Neural crest cell (in vitro differentiated cells): Measurements from ENCODE around the gene KIF17. TPM values are rescaled to one million over a fixed set of nuclear protein-coding genes. Genes with fewer than 3 reads are reported as not detected.
A peak's percentile ranks its signal among the peaks of the same experiment; 100 is the strongest.

Source experiments
- DNase-seq: peaks from one replicate; pipeline ENCODE4 v3.0.0; 2021; ENCODE audit warnings: low read depth, mixed read lengths, low spot score
- H3K27ac Mint-ChIP-seq: one replicate; pipeline ENCODE4 v1.8.0; 2021; ENCODE audit warnings: mild to moderate bottlenecking, mixed read lengths; ENCODE audit not compliant: unreplicated experiment
- H3K27me3 Mint-ChIP-seq: 2 replicates; pipeline ENCODE4 v1.8.0; 2021; ENCODE audit warnings: low read depth, mild to moderate bottlenecking, mixed read lengths
- H3K36me3 Mint-ChIP-seq: 2 replicates; pipeline ENCODE4 v1.8.0; 2021; ENCODE audit warnings: low read depth, mild to moderate bottlenecking, mixed read lengths
- H3K4me1 Mint-ChIP-seq: 2 replicates; pipeline ENCODE4 v1.8.0; 2021; ENCODE audit warnings: mixed read lengths
- H3K4me3 Mint-ChIP-seq: one replicate; pipeline ENCODE4 v1.8.0; 2021; ENCODE audit warnings: mild to moderate bottlenecking, mixed read lengths
- H3K9me3 Mint-ChIP-seq: 2 replicates; pipeline ENCODE4 v1.8.0; 2021; ENCODE audit warnings: mixed read lengths
- CTCF ChIP-seq: fragments of 200-600 bp; sonication (generic); conservative IDR thresholded peaks from 2 replicates; pipeline ENCODE4 v1.5.0; 2021; ENCODE audit warnings: antibody characterized with exemption, mild to moderate bottlenecking
- total RNA-seq: library from RNA; stranded (reverse); gene quantifications from 2 replicates; pipeline ENCODE4 v1.2.1, GENCODE V29; 2021

KIF17 gene
- total RNA-seq, 1 donor from 2014 or later, result 1.6 TPM

- H3K4me1 Mint-ChIP-seq, result peaks cover 11% of the 10 kb centered on the region
- no peak for TF ChIP-seq CTCF
- no peaks in the 10 kb centered on the region for H3K9me3 Mint-ChIP-seq
- DNase-seq, result no peak
- H3K27ac Mint-ChIP-seq, result peak overlapping the region; percentile 78
- H3K27me3 Mint-ChIP-seq, result no peaks in the 10 kb centered on the region
- H3K4me3 Mint-ChIP-seq, result no peak overlapping the region
- no peaks in the 10 kb centered on the region for H3K36me3 Mint-ChIP-seq
Measured at GRCh38 chr1:20666804-20667203, 51.0 kb downstream of the KIF17 start.

- no peaks in the 10 kb centered on the region for H3K9me3 Mint-ChIP-seq
- no peaks in the 10 kb centered on the region for H3K27me3 Mint-ChIP-seq
- no peak for DNase-seq
- H3K27ac Mint-ChIP-seq, result no peak overlapping the region
- H3K4me1 Mint-ChIP-seq, result peaks cover 17% of the 10 kb centered on the region
- H3K4me3 Mint-ChIP-seq, result no peak overlapping the region
- no peaks in the 10 kb centered on the region for H3K36me3 Mint-ChIP-seq
- TF ChIP-seq CTCF, result no peak
Measured at GRCh38 chr1:20666146-20666545, 51.7 kb downstream of the KIF17 start.

- no peaks in the 10 kb centered on the region for H3K36me3 Mint-ChIP-seq
- peak overlapping the region; percentile 56 for H3K4me3 Mint-ChIP-seq
- H3K27me3 Mint-ChIP-seq, result no peaks in the 10 kb centered on the region
- no peak for DNase-seq
- H3K9me3 Mint-ChIP-seq, result no peaks in the 10 kb centered on the region
- peaks cover 20% of the 10 kb centered on the region for H3K4me1 Mint-ChIP-seq
- no peak for TF ChIP-seq CTCF
- no peak overlapping the region for H3K27ac Mint-ChIP-seq
Measured at GRCh38 chr1:20665726-20666125, 52.1 kb downstream of the KIF17 start.

GRCh38 chr1:20663969-20664715 is 53.7 kb downstream of the KIF17 start:
- Mint-ChIP-seq H3K27me3 (no peaks in the 10 kb centered on the region), H3K27ac (no peak overlapping the region), H3K36me3 (peaks cover 5% of the 10 kb centered on the region), H3K9me3 (no peaks in the 10 kb centered on the region), H3K4me3 (peak overlapping the region; percentile 38), H3K4me1 (peaks cover 36% of the 10 kb centered on the region)
- no peak for DNase-seq
- TF ChIP-seq CTCF, result no peak

GRCh38 chr1:20663365-20663764 is 54.4 kb downstream of the KIF17 start:
- no peak for DNase-seq
- Mint-ChIP-seq H3K9me3 (no peaks in the 10 kb centered on the region), H3K4me1 (peaks cover 37% of the 10 kb centered on the region), H3K27me3 (no peaks in the 10 kb centered on the region), H3K36me3 (peaks cover 5% of the 10 kb centered on the region), H3K4me3 (peak overlapping the region; percentile 72), H3K27ac (no peak overlapping the region)
- TF ChIP-seq CTCF, result no peak
